ENCODE measurements around the gene KIAA0930.

- TF ChIP-seq, protein P1, sequence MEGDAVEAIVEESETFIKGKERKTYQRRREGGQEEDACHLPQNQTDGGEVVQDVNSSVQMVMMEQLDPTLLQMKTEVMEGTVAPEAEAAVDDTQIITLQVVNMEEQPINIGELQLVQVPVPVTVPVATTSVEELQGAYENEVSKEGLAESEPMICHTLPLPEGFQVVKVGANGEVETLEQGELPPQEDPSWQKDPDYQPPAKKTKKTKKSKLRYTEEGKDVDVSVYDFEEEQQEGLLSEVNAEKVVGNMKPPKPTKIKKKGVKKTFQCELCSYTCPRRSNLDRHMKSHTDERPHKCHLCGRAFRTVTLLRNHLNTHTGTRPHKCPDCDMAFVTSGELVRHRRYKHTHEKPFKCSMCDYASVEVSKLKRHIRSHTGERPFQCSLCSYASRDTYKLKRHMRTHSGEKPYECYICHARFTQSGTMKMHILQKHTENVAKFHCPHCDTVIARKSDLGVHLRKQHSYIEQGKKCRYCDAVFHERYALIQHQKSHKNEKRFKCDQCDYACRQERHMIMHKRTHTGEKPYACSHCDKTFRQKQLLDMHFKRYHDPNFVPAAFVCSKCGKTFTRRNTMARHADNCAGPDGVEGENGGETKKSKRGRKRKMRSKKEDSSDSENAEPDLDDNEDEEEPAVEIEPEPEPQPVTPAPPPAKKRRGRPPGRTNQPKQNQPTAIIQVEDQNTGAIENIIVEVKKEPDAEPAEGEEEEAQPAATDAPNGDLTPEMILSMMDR (conservative IDR thresholded peaks at IDR 0.05; ENCODE audit: low read depth, low read length): no peak
- TF ChIP-seq EZH2 (IDR thresholded peaks at IDR 0.05; ENCODE audit: borderline replicate concordance, low read depth, low read length, poor library complexity, severe bottlenecking): no peak
These were observed 37.3 kb downstream of the KIAA0930 start for GRCh38 chr22:45203150-45203951.

Measured in A673 (cell line).